ENCODE measurements around the gene EFCC1.

The EFCC1 gene

GRCh38 chr3:129034642-129035041 lies 33.5 kb downstream of the EFCC1 start:
- no peak for DNase-seq

- no peak for DNase-seq
These were observed 34.5 kb downstream of the EFCC1 start for GRCh38 chr3:129035360-129036221.

DNA sequence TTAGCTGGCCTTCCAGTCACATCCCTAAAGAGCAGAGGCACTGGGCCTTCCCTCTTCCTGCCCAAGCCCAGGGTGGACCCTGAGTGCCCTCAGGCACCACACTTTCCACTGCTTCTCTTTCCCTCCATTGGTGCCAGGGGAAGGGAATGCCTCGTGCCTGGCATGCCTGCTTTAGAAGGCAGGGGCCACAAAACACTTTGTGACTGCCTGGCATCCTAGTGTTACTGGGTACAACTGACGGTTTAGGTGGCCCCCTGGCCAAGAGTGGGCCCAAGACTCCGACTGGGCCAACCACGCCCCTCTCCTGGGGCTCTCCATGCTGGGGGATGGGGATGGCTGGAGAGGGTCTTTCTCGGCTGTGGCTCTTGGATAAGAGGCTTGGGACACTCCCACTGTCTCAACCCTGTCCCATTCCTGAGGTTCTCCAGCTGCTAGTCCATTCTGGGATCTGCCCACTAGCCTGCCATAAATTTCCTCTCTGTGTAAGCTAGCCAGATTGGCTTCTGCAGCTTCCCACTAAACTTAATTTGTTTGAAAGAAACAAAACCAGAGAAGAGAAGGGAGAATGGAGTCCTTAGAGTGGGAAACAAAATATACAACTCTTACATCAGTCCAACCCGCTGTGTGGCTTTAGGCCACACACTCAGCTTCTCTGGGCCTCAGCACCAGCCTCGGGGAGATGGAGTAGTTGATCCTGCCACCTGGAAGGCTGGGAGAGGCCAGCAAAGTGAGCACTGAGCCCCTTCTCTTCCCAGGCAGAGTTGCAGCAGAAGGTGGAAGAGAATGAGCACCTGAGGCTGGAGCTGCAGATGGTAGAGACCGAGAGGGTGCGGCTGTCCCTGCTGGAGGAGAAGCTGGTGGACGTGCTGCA lies 35.4 kb downstream of the EFCC1 start:
- no peak for DNase-seq

DNA sequence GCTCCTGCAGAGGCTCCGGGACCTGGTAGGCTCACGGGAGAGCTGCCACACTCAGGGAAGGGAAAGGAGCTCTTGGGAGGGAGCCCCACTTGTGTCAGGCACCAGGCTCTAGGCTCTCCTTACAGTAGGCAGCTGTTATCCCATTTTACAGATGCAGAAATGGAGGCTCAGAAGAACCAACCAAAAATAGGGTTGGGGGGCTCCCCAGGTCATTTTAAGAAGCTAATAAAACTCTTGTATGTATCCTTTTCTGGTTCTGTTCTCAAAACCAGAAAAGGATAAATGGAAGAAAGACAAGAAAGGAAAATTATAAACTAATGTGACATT lies 36.0 kb downstream of the EFCC1 start:
- no peak for DNase-seq

DNA sequence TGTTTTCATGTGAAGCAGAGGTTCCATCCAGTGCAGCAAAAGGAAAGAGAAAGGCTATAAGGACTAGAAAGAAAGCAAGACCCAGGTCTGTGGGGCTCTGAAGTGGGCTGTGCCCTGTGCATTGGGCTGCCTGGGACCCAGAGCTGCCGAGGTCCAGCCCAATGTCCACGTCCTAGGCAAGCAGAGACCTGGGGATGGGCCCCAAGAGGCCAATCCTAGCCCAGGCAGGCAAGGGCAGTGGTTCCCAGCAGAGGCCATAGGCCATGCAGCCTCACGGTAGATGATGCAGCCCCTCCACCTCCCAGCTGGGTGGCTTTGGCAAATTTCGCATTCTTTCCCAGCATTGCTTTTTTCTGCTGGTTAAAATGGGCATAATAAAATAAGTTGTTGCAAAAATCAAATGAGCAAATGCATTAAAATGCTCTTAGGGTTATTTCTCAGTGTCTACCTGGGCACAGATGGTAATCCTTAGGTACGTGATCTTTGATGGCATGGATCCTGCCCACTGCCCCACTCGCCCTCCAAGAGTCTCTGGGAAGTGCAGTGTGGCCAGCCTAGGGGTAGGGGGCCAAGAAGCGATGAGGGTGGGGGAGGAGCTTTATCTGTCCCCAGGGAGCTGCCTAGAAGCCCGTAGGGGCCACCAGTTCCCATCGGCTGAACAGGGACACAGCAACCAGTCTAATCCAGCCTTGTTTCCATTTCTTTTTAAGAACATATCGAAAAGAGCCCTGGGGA lies 37.2 kb downstream of the EFCC1 start:
- DNase-seq: no peak

GRCh38 chr3:129039271-129040038 lies 38.4 kb downstream of the EFCC1 start:
- no peak for DNase-seq

GRCh38 chr3:129040039-129040336 lies 38.9 kb downstream of the EFCC1 start:
- no peak for DNase-seq

- DNase-seq: no peak
These were observed 39.6 kb downstream of the EFCC1 start for GRCh38 chr3:129040579-129041300.

- peak; percentile 42 to 56 for DNase-seq
These were observed 44.6 kb downstream of the EFCC1 start for GRCh38 chr3:129045675-129046036.

- DNase-seq: no peak
These were observed 45.1 kb downstream of the EFCC1 start for GRCh38 chr3:129046037-129046731.

- DNase-seq: no peak
These were observed 45.8 kb downstream of the EFCC1 start for GRCh38 chr3:129046732-129047552.

DNA sequence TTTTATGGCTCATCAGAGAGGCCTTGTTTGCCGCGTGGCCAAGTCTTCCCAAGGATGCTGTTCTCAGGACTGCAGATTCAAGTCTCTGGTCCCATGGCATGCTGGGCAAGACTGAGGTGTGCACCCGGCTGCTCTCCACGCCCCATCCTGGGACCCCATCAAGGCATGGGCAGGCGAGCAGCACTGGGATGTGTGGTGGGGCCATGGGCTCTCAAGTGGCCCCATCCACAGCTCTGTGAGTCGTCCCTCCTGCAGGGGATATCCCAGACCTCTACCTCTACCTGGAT lies 46.4 kb downstream of the EFCC1 start:
- no peak for DNase-seq

DNA sequence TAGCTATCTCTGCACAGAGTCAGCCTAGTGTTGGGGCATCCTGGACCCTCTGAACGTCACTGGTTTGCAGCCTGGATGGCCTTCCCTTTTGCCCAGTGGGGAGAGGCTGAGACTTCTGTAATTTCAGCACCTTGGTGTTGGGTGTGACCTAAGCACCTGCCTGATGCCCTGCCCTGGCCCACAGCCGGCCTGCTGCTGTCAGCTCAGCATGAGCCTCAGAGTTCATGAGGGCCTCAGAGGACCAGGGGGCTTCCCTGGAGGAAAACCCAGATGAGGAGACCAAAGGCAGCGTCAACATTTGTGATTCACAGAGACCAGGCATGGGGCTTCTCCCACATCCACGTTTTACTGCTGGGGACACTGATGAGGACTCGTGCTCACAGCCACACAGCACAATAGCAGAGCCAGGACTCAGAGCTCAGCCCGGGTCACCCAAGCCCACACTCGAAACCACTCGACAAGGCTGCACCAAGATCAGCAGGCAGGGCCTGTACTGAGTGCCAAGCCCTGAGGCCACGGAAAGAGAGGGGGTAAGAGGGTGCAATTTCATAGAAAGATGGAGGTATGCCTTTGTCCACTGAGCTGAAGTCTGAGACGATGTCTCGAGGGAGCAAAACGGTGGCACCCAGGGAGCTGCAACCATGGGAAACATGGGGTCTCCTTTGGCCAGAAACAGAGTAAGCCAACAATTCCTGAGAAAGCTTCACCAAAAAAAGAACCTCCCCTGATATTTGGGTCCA lies 49.6 kb downstream of the EFCC1 start:
- DNase-seq: no peak

- no peak for DNase-seq
These were observed 50.8 kb downstream of the EFCC1 start for GRCh38 chr3:129051871-129052340.

DNA sequence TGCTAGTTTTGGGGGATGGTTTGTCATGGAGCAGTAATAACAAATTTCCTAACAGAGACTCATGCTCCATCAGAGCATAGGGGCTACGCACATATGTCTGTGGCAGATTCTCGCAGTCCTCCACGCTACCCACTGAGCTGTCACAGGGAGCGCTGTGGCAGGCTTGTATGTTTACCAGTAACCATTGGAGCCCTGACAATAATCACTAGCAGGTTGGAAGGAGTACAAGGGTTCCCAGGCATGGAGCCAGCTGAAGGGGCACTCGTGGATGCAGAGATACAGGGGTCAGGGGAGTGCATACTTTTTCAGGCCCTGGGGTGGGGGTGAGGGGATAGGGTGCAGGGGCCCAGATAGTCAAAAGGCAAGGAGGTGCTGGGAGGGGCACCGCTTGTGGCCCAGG lies 51.6 kb downstream of the EFCC1 start:
- no peak for DNase-seq

- DNase-seq: no peak
These were observed 53.6 kb downstream of the EFCC1 start for GRCh38 chr3:129054605-129055104.

GRCh38 chr3:129056451-129057173 lies 55.5 kb downstream of the EFCC1 start:
- no peak for DNase-seq

- no peak for DNase-seq
These were observed 56.1 kb downstream of the EFCC1 start for GRCh38 chr3:129057249-129057648.

All from activated CD4-positive, alpha-beta T cell treated with anti-CD3 and anti-CD28 coated beads, Interleukin-2, amount 50 U/mL, for 48 hours (primary cell).